ENCODE data around the gene SCO1.

SCO1 gene

DNA sequence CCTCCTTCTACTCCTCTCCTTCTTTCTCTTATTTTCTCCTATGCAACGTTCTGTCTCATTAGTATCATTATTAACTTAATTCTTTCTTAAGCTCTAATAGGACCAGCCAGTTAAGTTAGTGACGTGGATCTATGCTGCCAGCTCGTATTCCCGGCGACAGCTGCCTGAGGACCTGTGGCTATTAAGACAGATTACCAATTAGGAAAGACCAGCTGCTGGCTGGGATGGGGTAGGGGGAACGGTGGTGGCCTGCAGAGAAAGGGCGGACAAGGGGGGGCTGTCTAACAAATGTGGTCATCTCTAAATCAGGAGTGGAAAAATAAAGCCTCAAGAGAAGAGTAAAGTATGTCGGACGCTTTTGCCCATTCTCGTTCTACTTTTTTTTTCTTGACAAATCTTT lies 39.5 kb downstream of the SCO1 start:
- no peak for DNase-seq (ENCODE audit: extremely low read depth, low read depth)

DNA sequence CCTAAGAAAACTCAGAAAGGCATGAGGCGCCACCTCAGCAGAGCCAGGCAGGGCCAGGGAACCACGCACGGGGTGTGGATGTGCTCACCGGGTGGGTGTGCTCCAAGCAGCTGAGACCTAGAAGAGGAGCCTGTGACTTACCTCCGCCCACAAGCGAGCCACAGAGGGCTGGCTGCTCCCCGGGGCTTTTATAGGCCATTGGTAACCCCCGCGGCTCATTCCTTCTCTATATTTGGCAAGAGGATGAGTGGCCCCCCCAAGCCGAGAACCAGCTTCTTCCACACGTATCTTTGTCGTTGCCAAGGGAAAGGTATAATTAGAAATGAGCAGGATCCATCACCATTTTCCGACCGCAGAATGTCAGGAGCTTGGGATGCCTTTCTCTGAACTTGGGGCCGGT lies 40.2 kb downstream of the SCO1 start, which contains the start of gene MYH3:
MYH3 (minus strand) TSS at position 162 of the 400 bp plus-strand sequence. CDS start 2,245 bp downstream, outside the sequence.
- DNase-seq (ENCODE audit: extremely low read depth, low read depth), result no peak
- TF ChIP-seq, protein P1, sequence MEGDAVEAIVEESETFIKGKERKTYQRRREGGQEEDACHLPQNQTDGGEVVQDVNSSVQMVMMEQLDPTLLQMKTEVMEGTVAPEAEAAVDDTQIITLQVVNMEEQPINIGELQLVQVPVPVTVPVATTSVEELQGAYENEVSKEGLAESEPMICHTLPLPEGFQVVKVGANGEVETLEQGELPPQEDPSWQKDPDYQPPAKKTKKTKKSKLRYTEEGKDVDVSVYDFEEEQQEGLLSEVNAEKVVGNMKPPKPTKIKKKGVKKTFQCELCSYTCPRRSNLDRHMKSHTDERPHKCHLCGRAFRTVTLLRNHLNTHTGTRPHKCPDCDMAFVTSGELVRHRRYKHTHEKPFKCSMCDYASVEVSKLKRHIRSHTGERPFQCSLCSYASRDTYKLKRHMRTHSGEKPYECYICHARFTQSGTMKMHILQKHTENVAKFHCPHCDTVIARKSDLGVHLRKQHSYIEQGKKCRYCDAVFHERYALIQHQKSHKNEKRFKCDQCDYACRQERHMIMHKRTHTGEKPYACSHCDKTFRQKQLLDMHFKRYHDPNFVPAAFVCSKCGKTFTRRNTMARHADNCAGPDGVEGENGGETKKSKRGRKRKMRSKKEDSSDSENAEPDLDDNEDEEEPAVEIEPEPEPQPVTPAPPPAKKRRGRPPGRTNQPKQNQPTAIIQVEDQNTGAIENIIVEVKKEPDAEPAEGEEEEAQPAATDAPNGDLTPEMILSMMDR (IDR thresholded peaks at IDR 0.05; ENCODE audit: low read depth, low read length, missing control alignments), result no peak
- no peak within 1 kb of the TSS for H3K4me3 ChIP-seq (replicated peaks; ENCODE audit: low read depth, low read length)

More for the DNA sequence above, 39.5 kb downstream of the SCO1 start:
- TF ChIP-seq, protein P1 (IDR thresholded peaks at IDR 0.05; ENCODE audit: low read depth, low read length, missing control alignments), result no peak
- no peak overlapping the region for H3K4me3 ChIP-seq (replicated peaks; ENCODE audit: low read depth, low read length)

- TF ChIP-seq, protein P1 (IDR thresholded peaks at IDR 0.05; ENCODE audit: low read depth, low read length, missing control alignments), result no peak
- no peak overlapping the region for H3K4me3 ChIP-seq (replicated peaks; ENCODE audit: low read depth, low read length)
- DNase-seq (ENCODE audit: extremely low read depth, low read depth), result no peak
Measured at GRCh38 chr17:10653987-10654386, 43.3 kb downstream of the SCO1 start.

GRCh38 chr17:10652984-10653659 lies 44.2 kb downstream of the SCO1 start:
- no peak for DNase-seq (ENCODE audit: extremely low read depth, low read depth)
- H3K4me3 ChIP-seq (replicated peaks; ENCODE audit: low read depth, low read length), result no peak overlapping the region
- TF ChIP-seq, protein P1 (IDR thresholded peaks at IDR 0.05; ENCODE audit: low read depth, low read length, missing control alignments), result no peak

DNA sequence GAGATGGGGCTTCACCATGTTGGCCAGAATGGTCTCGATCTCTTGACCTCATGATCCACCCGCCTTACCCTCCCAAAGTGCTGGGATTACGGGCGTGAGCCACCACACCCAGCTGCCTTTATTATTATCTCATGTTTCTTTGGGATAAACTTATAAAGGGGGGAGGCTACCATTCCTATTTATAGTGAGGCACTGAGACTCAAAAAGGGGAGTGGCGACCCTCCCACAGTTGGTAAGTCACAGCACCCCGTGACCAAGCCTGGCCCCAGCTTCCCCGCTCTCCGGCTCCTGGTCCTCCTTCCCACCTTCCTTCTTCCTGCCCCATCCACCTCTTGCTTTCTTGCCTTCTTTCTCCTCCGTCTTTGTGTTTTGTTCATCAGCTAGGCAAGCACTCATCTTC lies 45.4 kb downstream of the SCO1 start:
- TF ChIP-seq, protein P1 (IDR thresholded peaks at IDR 0.05; ENCODE audit: low read depth, low read length, missing control alignments), result no peak
- DNase-seq (ENCODE audit: extremely low read depth, low read depth), result no peak

GRCh38 chr17:10649602-10650001 lies 47.7 kb downstream of the SCO1 start:
- no peak for DNase-seq (ENCODE audit: extremely low read depth, low read depth)
- H3K4me3 ChIP-seq (replicated peaks; ENCODE audit: low read depth, low read length), result no peak overlapping the region
- TF ChIP-seq, protein P1 (IDR thresholded peaks at IDR 0.05; ENCODE audit: low read depth, low read length, missing control alignments), result no peak

More for the DNA sequence above, 45.4 kb downstream of the SCO1 start:
- no peak overlapping the region for H3K4me3 ChIP-seq (replicated peaks; ENCODE audit: low read depth, low read length)

Measured in HFF-Myc (cell line).